GM12878 (cell line): ENCODE measurements around the gene NAALADL2.

Experiments used
- CHD4 ChIP-seq: fragments of 200-600 bp; sonication (generic); IDR thresholded peaks from 2 replicates; pipeline ENCODE4 v1.6.1; 2016; ENCODE audit warnings: mild to moderate bottlenecking
- CTCF ChIP-seq, 3 experiments: IDR thresholded peaks in 2 of 3; conservative IDR thresholded peaks in 1 of 3; 2 replicates each; pipeline ENCODE4 v1.5.1; 2011; ENCODE audit warnings: low read depth in 3 of 3, low read length in 3 of 3, mild to moderate bottlenecking in 3 of 3, control low read depth in 2 of 3, moderate library complexity in 2 of 3, inconsistent platforms in 1 of 3, mixed read lengths in 1 of 3; ENCODE audit not compliant: control insufficient read depth in 2 of 3, insufficient read depth in 1 of 3; ENCODE audit errors: extremely low read depth in 1 of 3
- EGR1 ChIP-seq, 2 experiments: IDR thresholded peaks; 1 replicate in 1 of 2; 2 replicates in 1 of 2; pipeline ENCODE4 v1.6.1; 2011 to 2012; ENCODE audit warnings: low read depth in 2 of 2, low read length in 2 of 2, borderline replicate concordance in 1 of 2, mild to moderate bottlenecking in 1 of 2, moderate library complexity in 1 of 2
- ETV6 ChIP-seq, 2 experiments: fragments of 450-650 bp in 1 of 2; IDR thresholded peaks in 1 of 2; conservative IDR thresholded peaks in 1 of 2; 2 replicates each; pipeline ENCODE4 v1.6.1; 2014; ENCODE audit warnings: antibody characterized with exemption in 1 of 2, borderline replicate concordance in 1 of 2, low read depth in 1 of 2, mild to moderate bottlenecking in 1 of 2, moderate library complexity in 1 of 2
- EZH2 ChIP-seq: IDR thresholded peaks from 2 replicates; pipeline ENCODE4 v1.6.1; 2012; ENCODE audit warnings: low read depth, mild to moderate bottlenecking, control low read depth, inconsistent platforms, low read length, borderline replicate concordance; ENCODE audit not compliant: control insufficient read depth
- FOXK2 ChIP-seq: fragments of 450-650 bp; IDR thresholded peaks from 2 replicates; pipeline ENCODE4 v1.6.1; 2017; ENCODE audit warnings: mild to moderate bottlenecking, moderate library complexity
- KDM1A ChIP-seq: fragments of 200-600 bp; sonication (generic); IDR thresholded peaks from 2 replicates; pipeline ENCODE4 v1.6.1; 2016; ENCODE audit warnings: borderline replicate concordance
- MEF2A ChIP-seq: IDR thresholded peaks from 2 replicates; pipeline ENCODE4 v1.6.1; 2011; ENCODE audit warnings: low read depth, mild to moderate bottlenecking, low read length, moderate library complexity; ENCODE audit not compliant: insufficient read depth
- POLR2AphosphoS2 ChIP-seq: IDR thresholded peaks from 2 replicates; pipeline ENCODE4 v1.6.1; 2011; ENCODE audit warnings: low read depth, mild to moderate bottlenecking, low read length, improper control_type of control experiment, moderate library complexity
- ZNF274 ChIP-seq: IDR thresholded peaks from one replicate; pipeline ENCODE4 v1.8.0; 2011; ENCODE audit not compliant: insufficient read length, insufficient read depth
- ZZZ3 ChIP-seq: IDR thresholded peaks from 2 replicates; pipeline ENCODE4 v1.6.1; 2011; ENCODE audit warnings: low read depth; ENCODE audit not compliant: control insufficient read depth, insufficient read length

- no peak for TF ChIP-seq FOXK2
- TF ChIP-seq ETV6 (conservative IDR thresholded peaks at IDR 0.05 in 1 of 2, IDR thresholded peaks at IDR 0.05 in 1 of 2; ENCODE audit: borderline replicate concordance in 1 of 2, low read depth in 1 of 2), result no peak
- TF ChIP-seq CTCF (IDR thresholded peaks at IDR 0.05 in 2 of 3, conservative IDR thresholded peaks at IDR 0.05 in 1 of 3; ENCODE audit: control insufficient read depth in 2 of 3, extremely low read depth in 1 of 3, insufficient read depth in 1 of 3, low read depth in 3 of 3, low read length in 3 of 3), result no peak
- TF ChIP-seq EZH2, result no peak
- TF ChIP-seq KDM1A, result no peak
- TF ChIP-seq CHD4, result no peak
- no peak for TF ChIP-seq ZNF274
- no peak for TF ChIP-seq MEF2A
- no peak for TF ChIP-seq POLR2AphosphoS2
- TF ChIP-seq EGR1 (IDR thresholded peaks at IDR 0.05; ENCODE audit: borderline replicate concordance in 1 of 2, low read depth in 2 of 2, low read length in 2 of 2), result no peak
- TF ChIP-seq ZZZ3, result no peak
Measured at GRCh38 chr3:175091426-175092114, 232.4 kb downstream of the NAALADL2 start.
